Epithelial cell of prostate (primary cell): ENCODE measurements around the gene LYPD1.

Experiments used
- DNase-seq: peaks from one replicate; pipeline ENCODE4 v3.0.0-alpha.2; 2011; ENCODE audit warnings: low read depth, low spot score
- H3K27ac ChIP-seq: fragments of 450-650 bp; 2 replicates; pipeline ENCODE4 v1.5.1; 2017; ENCODE audit warnings: mild to moderate bottlenecking

The LYPD1 gene

DNA sequence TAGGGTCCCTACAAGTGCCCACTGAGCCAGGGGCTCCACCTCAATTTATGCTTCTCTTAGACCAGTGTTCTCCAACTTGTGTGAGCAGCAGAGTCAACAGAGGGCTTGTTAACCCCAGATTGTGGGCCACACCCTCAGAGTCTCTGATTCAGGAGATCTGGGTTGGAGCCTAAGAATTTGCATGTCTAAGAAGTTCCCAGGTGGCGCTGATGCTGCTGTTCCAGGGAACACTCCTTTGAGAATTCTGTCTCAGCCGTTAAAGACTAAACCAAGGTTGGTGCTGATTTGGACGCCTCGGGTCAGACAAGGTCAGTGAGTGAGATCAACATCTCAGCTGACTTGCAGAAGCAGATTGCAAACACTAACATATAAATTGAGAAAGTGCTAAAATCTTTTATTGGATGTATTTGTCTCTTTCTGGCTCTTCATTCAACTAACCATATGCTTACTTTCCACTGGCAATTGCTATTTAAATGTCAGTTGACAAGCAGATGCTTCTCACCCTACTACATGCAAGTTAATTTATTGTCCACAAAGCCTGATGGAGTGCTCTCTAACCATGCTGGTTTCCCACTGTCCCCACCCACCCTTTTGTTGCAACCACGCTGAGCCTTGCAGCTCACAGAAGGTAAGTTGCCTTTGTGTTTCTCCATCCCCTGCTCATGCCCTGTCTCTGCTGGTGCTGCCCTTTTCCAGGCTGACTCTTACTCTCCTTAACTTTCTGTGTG is 31.5 kb downstream of the LYPD1 start:
- H3K27ac ChIP-seq, result no peak overlapping the region
- DNase-seq, result no peak

DNA sequence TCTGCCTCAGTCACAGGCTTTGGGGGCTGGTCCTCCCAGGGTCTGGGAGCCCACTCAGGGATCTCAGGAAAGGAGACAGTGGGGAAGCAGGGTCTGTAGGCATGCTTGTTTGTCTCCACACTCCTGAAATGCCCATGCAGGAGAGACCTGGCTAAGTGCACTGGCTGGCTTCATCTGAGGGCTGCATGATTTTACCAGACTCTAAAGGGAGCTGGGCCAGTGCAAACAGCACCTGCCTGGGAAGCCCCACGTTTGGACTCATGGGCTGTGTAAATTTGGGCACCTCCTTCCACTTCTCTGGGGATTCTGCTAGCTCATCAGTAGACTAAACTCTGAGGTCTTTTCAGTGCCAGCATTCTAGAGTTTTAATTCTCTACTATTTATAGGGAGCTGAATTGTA is 33.7 kb downstream of the LYPD1 start:
- no peak for DNase-seq
- no peak overlapping the region for H3K27ac ChIP-seq

DNA sequence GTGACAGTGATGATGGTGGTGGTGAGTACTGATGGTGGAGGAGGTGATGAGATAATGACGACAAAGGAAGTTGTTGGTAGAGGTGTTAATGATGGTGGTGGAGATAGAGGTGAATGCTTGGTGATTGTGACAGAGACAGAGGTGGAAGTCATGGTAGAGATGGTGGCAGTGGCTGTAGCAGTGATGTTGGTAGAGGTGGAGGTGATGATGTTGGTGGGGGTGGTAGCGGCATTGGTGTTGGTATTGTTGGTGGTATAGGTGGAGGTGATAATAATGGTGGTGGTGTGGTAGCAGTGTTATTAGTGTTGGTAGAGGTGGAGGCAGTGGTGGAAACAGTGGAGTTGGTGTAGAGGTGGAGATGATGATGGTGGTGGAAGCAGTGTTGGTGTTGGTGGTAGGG is 36.4 kb downstream of the LYPD1 start:
- H3K27ac ChIP-seq, result no peak overlapping the region
- DNase-seq, result no peak

DNA sequence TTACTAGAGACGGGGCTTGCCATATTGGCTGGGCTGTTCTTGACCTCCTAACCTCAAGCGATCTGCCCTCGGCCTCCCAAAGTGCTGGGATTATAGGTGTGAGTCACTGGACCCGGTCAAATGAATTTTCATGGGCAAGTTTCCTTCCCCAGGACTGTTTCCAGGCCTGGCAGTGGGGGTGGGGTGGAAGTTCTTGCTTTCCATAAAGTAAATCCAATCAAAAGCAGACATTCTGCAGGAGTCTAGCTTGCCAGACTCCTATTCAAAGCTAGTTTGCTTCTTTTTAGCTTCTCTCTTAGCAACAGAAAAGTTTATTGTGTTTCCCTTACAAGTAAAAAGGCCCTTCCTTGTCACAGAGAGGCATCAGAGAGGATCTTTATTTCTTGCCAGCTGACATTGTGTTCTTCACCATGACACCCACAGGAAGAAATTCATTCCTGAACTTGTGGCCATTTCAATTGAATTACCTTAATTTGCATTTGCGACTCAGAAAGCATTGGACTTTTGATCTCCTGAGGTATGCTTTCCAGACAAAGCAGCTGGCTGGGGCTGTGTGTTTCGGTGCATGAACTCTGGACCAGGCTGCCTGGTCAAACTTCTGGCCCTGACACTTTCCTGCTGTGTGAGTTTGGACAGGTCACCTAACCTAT is 37.9 kb downstream of the LYPD1 start:
- DNase-seq, result no peak
- no peak overlapping the region for H3K27ac ChIP-seq

DNA sequence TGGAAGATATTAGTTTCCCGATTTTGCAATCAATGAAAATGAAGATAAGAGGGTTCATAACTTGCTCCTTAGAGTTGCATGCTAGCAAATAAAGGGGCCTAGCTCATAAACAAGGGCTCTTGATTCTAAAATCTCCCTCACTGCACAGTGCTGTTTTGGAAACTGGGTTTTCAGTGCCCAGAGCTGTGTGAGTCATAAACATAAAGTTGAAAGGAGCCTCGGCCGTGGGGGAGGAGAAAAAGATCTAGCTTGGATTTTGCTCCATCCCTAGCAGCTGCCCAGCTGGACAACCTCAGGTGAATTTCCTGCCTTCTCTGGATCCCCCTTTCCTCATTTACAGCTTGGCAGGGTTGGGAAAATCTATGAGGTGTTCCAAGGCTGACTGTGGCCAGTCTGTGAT is 42.5 kb downstream of the LYPD1 start:
- no peak for DNase-seq
- no peak overlapping the region for H3K27ac ChIP-seq

DNA sequence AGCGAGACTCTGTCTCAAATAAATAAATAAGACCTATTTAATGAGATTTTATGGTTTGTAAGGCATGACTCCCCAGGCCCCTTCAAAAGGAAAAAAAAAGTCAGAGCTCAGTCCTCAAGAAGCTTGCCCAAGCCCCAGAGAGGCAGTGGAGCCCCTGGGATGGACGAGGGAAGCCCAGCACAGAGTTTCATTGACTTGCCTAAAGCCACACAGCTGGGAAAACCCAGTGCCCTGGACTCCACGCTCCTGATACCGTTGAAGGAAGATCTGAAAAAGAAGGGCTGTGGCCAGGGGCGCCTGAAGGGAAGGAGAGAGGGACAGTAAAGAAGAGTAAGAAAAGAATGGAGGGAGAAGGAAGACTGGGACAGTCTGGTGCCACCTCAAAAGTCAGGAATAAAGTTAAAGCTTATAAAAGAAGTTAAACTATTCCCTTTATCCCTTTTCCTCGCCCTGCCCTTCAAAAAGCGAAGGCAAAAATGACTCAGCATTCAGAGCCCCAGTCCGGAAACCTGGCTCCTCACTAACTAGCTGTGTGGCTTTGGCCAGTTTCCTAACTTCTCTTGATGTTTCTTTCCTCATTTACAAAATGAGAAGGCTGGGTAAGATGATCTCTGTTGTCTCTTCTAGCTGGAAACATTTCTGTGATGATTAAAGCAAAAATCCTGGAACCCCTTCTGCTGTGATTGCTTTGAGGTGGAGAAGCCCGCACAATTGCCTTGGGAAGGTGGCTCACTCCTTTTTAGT is 46.7 kb downstream of the LYPD1 start:
- DNase-seq, result no peak
- H3K27ac ChIP-seq, result no peak overlapping the region

DNA sequence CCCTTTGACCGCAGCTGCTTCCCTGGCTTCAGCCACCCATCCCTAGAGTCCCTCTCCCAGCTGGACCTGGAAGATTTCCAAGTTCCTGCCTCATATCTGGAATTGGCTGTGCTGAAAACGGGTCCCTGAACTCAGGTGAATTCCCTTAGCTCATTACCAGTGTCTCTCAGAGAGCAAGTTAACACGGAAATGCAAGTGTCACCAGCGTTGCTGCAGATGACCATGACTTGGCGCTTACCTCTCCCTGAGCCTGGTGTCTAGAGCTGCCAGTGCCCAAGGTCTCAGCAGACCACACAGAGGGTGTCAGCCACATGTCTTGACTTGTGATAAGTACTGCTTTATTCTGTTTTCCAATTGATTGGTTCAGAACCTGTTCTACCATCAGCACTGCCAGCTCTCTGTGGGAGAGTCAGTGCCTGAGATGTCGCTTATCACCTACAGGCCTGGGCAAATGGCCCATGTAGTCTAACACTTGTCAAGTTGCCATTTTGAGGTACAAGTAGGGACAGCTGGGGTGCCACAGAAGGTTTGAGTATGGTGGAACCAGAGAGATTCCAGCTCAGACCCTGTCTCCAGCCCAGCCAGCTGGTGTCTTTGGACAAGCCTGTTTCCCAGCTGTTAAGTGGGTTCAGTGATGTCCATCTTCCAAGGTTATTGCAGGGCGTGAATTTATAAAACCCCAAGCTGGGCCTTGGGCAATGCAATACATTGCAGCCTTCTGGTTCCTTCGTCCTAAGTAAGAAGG is 48.7 kb downstream of the LYPD1 start:
- no peak overlapping the region for H3K27ac ChIP-seq
- DNase-seq, result no peak

DNA sequence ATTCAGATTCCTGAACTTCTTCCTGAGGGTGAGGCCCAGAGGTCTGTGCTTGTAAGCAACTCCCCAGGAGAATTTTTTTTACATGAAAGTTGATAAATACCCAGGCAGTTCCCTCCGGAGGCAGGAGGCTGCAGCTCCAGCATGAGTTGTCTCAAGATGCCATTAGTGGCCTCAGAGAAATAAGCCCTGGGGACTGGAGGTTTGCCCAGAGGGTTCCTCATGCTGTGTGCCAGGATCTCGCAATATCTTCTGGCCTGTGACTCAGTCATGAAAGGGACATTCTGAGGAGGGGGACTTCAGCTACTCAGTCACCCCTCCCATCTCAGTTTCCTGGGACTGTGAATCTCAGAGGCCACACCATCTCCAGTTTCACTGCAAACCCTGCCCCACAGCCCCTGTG is 49.9 kb downstream of the LYPD1 start:
- no peak for DNase-seq
- H3K27ac ChIP-seq, result no peak overlapping the region

DNA sequence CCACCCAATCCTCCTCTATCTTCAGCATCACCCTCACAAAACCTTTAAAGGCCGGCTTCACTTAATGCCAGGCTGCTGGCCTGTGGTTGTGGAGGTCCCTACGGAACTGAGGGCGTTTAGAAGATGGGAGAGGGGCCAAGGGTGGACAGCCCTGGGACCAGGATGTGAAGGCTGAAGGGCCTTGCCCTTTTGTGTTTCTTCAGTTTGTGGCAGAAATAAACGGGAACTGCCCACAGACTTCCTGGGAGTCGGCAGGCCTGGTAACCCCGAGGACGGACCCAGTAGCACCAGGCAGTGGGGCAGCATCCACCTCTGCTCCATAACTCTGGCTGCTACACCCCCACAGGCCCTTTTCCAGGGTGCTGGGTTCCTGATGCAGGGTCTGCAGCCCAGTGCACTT is 51.3 kb downstream of the LYPD1 start:
- no peak overlapping the region for H3K27ac ChIP-seq
- DNase-seq, result no peak

DNA sequence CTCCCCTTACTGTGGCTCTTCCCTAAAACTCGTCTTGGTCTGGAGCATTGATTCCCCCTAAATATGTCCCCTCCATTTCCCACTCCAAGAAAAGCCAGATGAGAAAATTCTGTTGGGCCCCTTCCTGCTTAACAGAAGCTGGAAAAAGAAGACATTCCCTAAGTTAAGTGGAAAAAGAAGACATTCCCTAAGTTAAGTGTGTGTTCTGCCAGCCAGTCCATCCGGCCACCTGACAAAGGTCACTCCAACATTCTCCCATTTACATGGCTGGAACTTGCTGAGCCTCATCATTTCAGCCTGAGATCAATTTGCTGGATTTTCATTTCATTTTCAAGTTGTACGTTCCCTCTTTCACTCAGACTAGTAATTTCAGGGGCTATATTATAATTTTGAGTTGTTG is 52.0 kb downstream of the LYPD1 start:
- DNase-seq, result no peak
- no peak overlapping the region for H3K27ac ChIP-seq

DNA sequence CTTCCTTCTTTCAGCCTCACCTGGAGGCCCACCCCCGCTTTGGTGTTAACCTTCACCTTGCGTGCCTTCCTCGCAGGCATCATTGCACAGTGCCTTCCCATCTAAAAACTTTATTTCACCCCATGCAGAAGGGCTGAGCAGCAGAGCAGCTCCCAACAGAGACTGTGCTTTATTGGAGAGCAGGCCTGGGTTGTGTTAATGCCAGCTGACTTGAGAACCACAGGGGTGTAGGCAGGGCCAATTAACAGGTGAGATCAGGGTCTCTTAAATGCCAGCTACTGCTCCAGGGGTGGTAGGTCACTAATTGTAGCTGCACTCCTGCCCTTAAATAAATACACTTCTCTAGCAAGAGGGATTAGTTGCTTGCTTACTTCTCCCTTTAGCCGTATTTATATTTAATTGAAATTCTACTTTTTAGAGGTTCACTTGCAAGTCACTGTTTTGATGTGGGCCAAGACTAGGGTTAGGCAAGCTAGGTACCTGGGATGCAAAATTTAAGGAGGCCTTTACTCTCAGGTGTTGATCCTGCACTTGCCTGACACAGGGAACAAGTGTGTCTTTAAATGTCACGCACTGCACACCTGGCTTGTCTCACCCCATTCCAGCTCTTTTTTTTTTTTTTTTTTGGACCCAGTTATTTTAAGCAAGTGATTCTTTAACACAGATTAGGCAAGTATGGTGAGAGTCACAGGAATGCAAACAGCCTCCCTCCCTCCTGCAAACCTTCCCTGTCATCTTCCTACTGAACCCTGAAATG is 54.5 kb downstream of the LYPD1 start:
- H3K27ac ChIP-seq, result no peak overlapping the region
- DNase-seq, result no peak

DNA sequence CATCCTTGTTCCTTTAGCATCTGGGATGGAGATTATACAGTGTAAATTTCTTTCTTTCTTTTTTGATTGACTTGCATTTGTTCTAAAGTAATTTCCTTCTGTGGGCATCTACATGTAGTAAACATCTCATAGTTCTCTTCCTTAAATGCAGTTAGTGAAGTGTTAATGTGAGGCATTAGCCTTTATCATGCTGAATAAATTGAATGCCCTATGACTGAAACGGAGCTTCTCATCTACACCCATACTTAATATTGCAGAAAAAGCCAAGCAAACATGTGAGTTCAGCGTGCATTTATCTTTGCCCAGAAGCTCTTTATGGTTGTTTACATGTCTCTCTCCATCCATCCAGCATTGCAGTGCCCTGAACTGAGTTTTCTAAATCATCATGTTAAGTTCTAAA is 58.3 kb downstream of the LYPD1 start:
- no peak for DNase-seq
- H3K27ac ChIP-seq, result no peak overlapping the region

DNA sequence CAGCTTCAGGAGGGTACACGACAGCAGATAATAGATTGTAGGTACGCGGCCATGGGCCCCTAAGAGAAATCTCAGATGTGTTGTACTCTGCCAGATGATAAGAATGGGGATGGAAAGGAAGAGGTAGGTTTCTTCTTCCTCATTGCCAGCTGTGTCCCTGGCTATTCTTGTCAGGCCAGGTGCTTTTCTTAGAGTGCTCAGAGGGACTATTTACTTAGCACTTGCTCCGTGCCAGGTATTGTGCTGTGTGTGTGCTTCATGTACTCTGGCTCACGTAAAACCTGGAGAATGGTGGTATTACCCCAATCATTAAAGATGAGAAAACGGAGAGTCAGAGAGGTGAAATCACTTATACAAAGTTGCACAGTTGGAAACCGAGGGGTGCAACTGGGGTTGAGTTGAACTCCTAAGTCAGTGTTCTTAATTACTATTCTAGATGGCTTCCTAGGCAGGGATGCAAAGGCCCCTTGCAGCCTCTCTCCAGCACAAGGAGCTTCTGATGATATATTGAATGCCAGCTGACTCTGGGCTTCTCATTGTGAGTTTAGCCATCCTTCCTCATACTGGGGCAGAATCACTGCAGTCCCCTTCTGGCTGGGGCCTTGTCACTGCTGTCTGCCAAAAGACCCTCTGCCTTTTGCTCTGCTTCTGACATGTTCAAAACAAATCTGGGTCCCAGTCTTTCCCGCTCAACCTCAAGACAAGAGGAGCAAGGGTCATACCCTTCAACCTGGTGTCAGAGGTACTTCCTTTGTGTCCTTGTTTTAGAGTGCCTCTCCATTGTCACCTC is 60.7 kb downstream of the LYPD1 start:
- DNase-seq, result no peak
- H3K27ac ChIP-seq, result no peak overlapping the region

DNA sequence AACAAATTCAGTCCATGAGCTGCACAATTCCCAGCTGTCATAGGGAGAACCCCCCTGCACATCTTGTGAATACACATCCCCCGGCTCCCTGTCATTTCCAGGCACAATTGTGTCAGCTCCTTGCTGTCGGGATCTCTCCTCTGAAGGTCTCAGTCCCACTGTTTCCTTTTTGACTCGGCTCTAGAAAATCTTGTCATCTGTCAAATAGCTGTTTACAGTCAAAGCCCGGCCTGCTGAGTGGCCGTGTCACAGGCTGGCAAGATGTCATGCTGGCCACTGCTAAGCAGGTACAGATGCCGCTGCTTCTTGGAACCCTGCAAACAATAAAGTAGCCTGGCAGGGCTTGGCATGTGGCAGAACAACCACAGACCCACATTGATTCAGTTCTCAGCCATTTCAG is 61.7 kb downstream of the LYPD1 start:
- no peak for DNase-seq
- H3K27ac ChIP-seq, result no peak overlapping the region

DNA sequence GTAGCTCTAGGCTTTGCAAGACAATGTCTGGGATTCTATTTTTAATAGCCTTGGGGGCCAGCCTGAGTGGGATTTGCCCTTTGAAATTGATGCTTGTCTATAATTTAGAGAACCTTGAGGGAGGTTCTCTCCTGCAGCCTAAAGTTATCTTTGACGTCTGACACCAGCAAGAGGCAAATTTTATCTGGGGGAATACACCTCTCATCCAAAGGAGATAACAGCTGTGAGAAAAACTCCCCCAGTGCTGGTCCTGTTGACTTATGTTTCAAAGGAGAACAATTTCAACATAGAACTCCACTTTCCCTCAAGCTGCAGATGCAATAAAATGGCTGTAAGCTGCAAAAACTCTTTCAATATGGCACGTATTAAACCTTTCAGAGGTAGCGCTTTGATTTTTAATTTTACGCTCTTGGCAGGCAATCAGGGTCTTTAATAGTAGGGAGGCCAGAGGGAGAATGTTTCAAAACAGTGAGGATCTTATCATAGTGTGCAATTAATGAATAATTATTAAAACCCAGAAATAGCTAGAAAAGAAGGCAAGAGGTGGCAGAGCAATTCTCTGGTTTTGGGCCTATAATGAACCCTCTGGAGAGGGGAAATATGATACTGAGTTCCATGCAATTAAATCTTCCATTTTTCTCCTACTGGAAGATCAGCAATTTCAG is 62.4 kb downstream of the LYPD1 start:
- H3K27ac ChIP-seq, result no peak overlapping the region
- no peak for DNase-seq

DNA sequence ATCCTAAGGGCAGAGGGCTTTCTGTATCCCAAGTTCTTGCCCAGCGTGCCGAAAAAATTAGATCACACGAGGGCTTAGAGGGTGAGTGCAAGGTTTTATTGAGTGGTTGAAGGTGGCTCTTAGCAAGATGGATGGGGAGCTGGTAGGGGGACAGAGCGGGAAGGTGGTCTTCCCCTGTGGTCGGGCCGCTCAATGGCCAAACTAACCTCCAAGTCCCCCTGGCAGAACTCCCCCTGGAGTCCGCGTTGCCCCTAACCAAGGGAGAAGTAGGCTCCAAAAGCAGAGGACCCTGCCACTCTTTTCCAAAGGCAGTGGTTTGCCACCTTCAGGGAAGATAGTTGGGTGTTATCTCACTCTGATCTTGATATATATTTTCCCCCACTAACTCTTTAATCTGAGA is 63.4 kb downstream of the LYPD1 start:
- H3K27ac ChIP-seq, result no peak overlapping the region
- DNase-seq, result no peak

DNA sequence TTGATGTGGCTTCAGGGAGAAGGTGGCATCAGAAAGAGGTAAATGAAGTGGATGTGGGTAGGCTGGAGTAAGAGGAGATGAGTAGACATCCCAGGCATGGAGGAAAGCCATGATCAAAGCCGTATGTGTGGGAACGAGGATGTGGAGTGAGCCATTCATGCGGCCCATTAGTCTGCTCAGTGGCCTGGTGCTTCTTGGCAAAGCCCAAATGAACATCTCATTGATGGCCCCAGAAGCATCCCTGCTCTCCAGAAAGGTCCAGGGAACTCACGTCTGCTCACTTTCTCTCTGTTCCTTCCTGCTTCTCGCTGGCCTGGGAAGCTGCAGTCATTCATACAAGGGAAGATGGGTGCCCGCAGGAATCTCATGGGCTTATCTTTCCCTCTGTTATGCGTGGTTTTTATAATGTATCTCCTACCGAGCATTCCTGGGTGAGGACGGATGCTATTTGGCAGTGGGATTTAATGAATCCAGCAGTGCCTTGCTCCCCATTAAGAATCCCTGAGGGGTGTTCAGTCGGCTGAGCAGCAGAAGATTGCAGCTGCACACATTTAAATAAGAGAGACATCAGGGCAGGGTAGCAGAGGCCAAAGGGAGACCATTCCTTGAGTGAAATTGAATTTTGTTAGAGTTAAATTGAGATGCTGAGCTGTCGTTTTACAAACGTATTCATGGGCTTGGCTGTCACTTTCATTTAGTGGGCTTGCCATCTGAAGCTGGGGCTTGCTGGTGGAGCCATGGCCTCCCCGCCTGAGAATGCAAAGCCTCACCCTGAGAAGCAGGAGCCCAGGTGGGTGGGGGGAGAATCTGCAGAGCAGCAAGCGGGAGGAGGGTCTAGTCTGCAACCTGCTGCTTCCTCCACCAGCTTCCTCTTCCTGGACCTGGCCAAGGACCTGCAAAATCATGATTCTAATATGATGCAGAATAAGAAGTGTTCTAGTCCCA is 64.5 kb downstream of the LYPD1 start:
- no peak for DNase-seq
- H3K27ac ChIP-seq, result no peak overlapping the region

DNA sequence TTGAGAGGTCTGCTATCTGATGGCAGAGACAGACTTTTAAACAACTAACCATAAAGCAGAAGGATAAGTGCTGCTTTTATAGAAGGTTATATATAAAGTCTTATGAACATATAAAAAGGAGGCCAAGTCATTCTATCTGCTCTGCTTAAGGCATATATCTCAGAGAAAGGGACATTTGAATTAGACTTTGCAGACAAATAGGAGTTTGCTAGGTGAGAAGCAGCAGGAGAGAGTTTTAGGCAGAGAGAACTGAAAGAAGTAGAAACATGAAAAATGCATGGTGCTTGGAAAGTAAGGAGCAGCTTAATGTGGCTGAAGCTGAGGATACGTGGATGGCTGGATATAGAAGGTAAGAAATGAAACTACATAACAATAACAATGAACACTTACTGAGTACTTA is 65.4 kb downstream of the LYPD1 start:
- no peak overlapping the region for H3K27ac ChIP-seq
- DNase-seq, result no peak
